ENCODE results near the gene ZBTB46.
"Not testable (repeated sequence)": the region's sequence is repeated elsewhere in the genome, so short reads cannot be mapped to it uniquely, and the experiment has no call there.

Gene ZBTB46

GRCh38 chr20:63734111-63734945 is 96.7 kb downstream of the ZBTB46 start:
- DNase-seq (ENCODE audit: low read depth), result no peak

- no peak for DNase-seq (ENCODE audit: low read depth)
Measured at GRCh38 chr20:63733579-63734081, 97.4 kb downstream of the ZBTB46 start.

- DNase-seq (ENCODE audit: low read depth), result no peak
Measured at GRCh38 chr20:63733117-63733516, 97.9 kb downstream of the ZBTB46 start.

- no peak for DNase-seq (ENCODE audit: low read depth)
Measured at GRCh38 chr20:63732118-63733095, 98.7 kb downstream of the ZBTB46 start.

- no peak for DNase-seq (ENCODE audit: low read depth)
Measured at GRCh38 chr20:63731410-63731809, 99.7 kb downstream of the ZBTB46 start.

GRCh38 chr20:63730189-63730733 is 100.8 kb downstream of the ZBTB46 start:
- DNase-seq (ENCODE audit: low read depth), result not testable (repeated sequence)

- DNase-seq (ENCODE audit: low read depth), result not testable (repeated sequence)
Measured at GRCh38 chr20:63722967-63723622, 108.0 kb downstream of the ZBTB46 start.

- DNase-seq (ENCODE audit: low read depth), result no peak
Measured at GRCh38 chr20:63718996-63719395, 112.1 kb downstream of the ZBTB46 start.

- DNase-seq (ENCODE audit: low read depth), result no peak
Measured at GRCh38 chr20:63714858-63715257, 116.2 kb downstream of the ZBTB46 start.

GRCh38 chr20:63712191-63712590 is 118.9 kb downstream of the ZBTB46 start:
- no peak for DNase-seq (ENCODE audit: low read depth)

- no peak for DNase-seq (ENCODE audit: low read depth)
Measured at GRCh38 chr20:63711085-63711645, 119.9 kb downstream of the ZBTB46 start.

- DNase-seq (ENCODE audit: low read depth), result no peak
Measured at GRCh38 chr20:63709149-63709527, 121.9 kb downstream of the ZBTB46 start.

GRCh38 chr20:63708301-63709148 is 122.5 kb downstream of the ZBTB46 start:
- no peak for DNase-seq (ENCODE audit: low read depth)

GRCh38 chr20:63707558-63708300 is 123.3 kb downstream of the ZBTB46 start, which contains the start of the genes ARFRP1 and ZGPAT:
Gene ARFRP1 (minus strand): TSS chr20:63707976. CDS start chr20:63707091, 885 bp downstream.
Gene ZGPAT (plus strand): TSS chr20:63708039. CDS start chr20:63708581, 542 bp downstream.
- DNase-seq (ENCODE audit: low read depth), result peak; percentile 82

GRCh38 chr20:63706852-63707557 is 124.1 kb downstream of the ZBTB46 start:
- DNase-seq (ENCODE audit: low read depth), result no peak

GRCh38 chr20:63706027-63706695 is 124.9 kb downstream of the ZBTB46 start:
- DNase-seq (ENCODE audit: low read depth), result no peak

GRCh38 chr20:63705232-63706026 is 125.6 kb downstream of the ZBTB46 start:
- no peak for DNase-seq (ENCODE audit: low read depth)
